HepG2 (cell line): ENCODE results near the gene UGP2. TPM values are rescaled to one million over a fixed set of nuclear protein-coding genes. Genes with fewer than 3 reads are reported as not detected.

ENCODE experiments used
- ATAC-seq: fragments of 200-7000 bp; cut with Tn5 transposase; 3 replicates; pipeline ENCODE4 v1.9.1; 2020; ENCODE audit warnings: mild to moderate bottlenecking, moderate library complexity
- BruUV-seq: library from RNA; stranded (reverse); fragments of 400-500 nt; replicated peaks from 2 replicates; lab custom pipeline; 2021; lab: Mats Ljungman, UMichigan
- CTCF ChIA-PET: fragments of 300-600 bp; formaldehyde crosslinking; extraction: SDS; loops from one replicate; lab custom pipeline; 2021; ENCODE audit warnings: low total read pairs, inconsistent platforms, low intra/inter-chr PET ratio; lab: Yijun Ruan, JAX
- POLR2A ChIA-PET: fragments of 350-600 bp; sonication (Branson Sonifier 250); formaldehyde crosslinking; loops from one replicate; lab custom pipeline; 2020; ENCODE audit warnings: antibody characterized with exemption, inconsistent platforms; lab: Yijun Ruan, JAX
- DNase-seq: peaks from one replicate; pipeline ENCODE4 v3.0.0-alpha.2; 2015; ENCODE audit warnings: low spot score
- FAIRE-seq: peaks from 3 replicates; lab custom pipeline; 2011; peaks lifted over from hg19 to GRCh38; lab: Jason Lieb, UNC
- H2AFZ ChIP-seq: one replicate; pipeline ENCODE4 v1.6.1; 2011; ENCODE audit warnings: low read length, inconsistent platforms
- H3K27ac ChIP-seq: fragments of 300-600 bp; 3 replicates; pipeline ENCODE4 v1.8.0; 2011; ENCODE audit warnings: mixed run types, mild to moderate bottlenecking, mixed read lengths, low read length, inconsistent platforms; ENCODE audit not compliant: insufficient read depth; ENCODE audit errors: extremely low read length
- H3K27me3 ChIP-seq, 2 experiments: fragments of 200-600 bp in 1 of 2; 2 replicates in 1 of 2; 3 replicates in 1 of 2; pipeline versions ENCODE4 v1.6.0 to v1.8.0; 2011; ENCODE audit warnings: low read length in 2 of 2, mild to moderate bottlenecking in 2 of 2, moderate library complexity in 2 of 2, inconsistent platforms in 1 of 2; ENCODE audit not compliant: insufficient read depth in 2 of 2, control insufficient read depth in 1 of 2
- H3K36me3 ChIP-seq, 2 experiments: fragments of 200-600 bp in 1 of 2; replicated peaks in 1 of 2; 2 replicates in 1 of 2; 3 replicates in 1 of 2; pipeline versions ENCODE4 v1.5.1 to v1.8.0; 2011; ENCODE audit warnings: low read length in 2 of 2, inconsistent platforms in 1 of 2; ENCODE audit not compliant: insufficient read depth in 2 of 2, control insufficient read depth in 1 of 2
- H3K4me1 ChIP-seq: 2 replicates; pipeline ENCODE4 v1.5.1; 2012; ENCODE audit warnings: low read length, inconsistent platforms; ENCODE audit not compliant: insufficient read depth
- H3K4me2 ChIP-seq: 2 replicates; pipeline ENCODE4 v1.6.0; 2011; ENCODE audit warnings: low read depth, low read length, inconsistent platforms
- H3K4me3 ChIP-seq, 3 experiments: fragments of 200-600 bp in 1 of 3; sonication (generic), shearing (Covaris generic) in 1 of 3; replicated peaks in 1 of 3; 2 replicates each; pipeline ENCODE4 v1.5.1; 2011 to 2016; ENCODE audit warnings: low read length in 3 of 3, inconsistent platforms in 2 of 3, low read depth in 2 of 3, mild to moderate bottlenecking in 2 of 3, control low read depth in 1 of 3, mixed read lengths in 1 of 3; ENCODE audit not compliant: insufficient read depth in 1 of 3
- H3K79me2 ChIP-seq: one replicate; pipeline ENCODE4 v1.6.1; 2011; ENCODE audit warnings: low read length, inconsistent platforms; ENCODE audit not compliant: insufficient read depth
- H3K9ac ChIP-seq: 2 replicates; pipeline ENCODE4 v1.6.0; 2011; ENCODE audit warnings: mild to moderate bottlenecking, low read depth, low read length, inconsistent platforms; ENCODE audit not compliant: insufficient read depth
- H3K9me3 ChIP-seq: 2 replicates; pipeline ENCODE4 v1.5.1; 2012; ENCODE audit warnings: mild to moderate bottlenecking, low read length
- H4K20me1 ChIP-seq: 2 replicates; pipeline ENCODE4 v1.6.0; 2011; ENCODE audit warnings: inconsistent platforms, mild to moderate bottlenecking, low read length, moderate library complexity; ENCODE audit not compliant: insufficient read depth
- ARNTL ChIP-seq: sonication (generic); formaldehyde crosslinking; IDR thresholded peaks from 2 replicates; pipeline ENCODE4 v1.4.0; 2020; ENCODE audit warnings: mild to moderate bottlenecking, missing genetic modification reagents
- ATF7 ChIP-seq, 2 experiments: fragments of 450-650 bp in 1 of 2; sonication (generic) in 1 of 2; formaldehyde crosslinking in 1 of 2; IDR thresholded peaks; 2 replicates each; pipeline versions ENCODE4 v1.4.0 to v1.6.1; 2016 to 2020; ENCODE audit warnings: antibody characterized with exemption in 1 of 2, mild to moderate bottlenecking in 1 of 2, missing genetic modification reagents in 1 of 2
- ESRRA ChIP-seq: sonication (generic); formaldehyde crosslinking; IDR thresholded peaks from 2 replicates; pipeline ENCODE4 v1.5.1; 2020; ENCODE audit warnings: mild to moderate bottlenecking, low read depth, missing genetic modification reagents
- JUN ChIP-seq: sonication (generic); formaldehyde crosslinking; IDR thresholded peaks from 2 replicates; pipeline ENCODE4 v1.4.0; 2020; ENCODE audit warnings: mild to moderate bottlenecking, missing genetic modification reagents
- MAFF ChIP-seq: IDR thresholded peaks from 2 replicates; pipeline ENCODE4 v1.6.1; 2011; ENCODE audit warnings: low read depth, low read length, improper control_type of control experiment
- MAFG ChIP-seq: sonication (generic); formaldehyde crosslinking; IDR thresholded peaks from 2 replicates; pipeline ENCODE4 v1.5.1; 2020; ENCODE audit warnings: mild to moderate bottlenecking, missing genetic modification reagents
- MED8 ChIP-seq: sonication (generic); formaldehyde crosslinking; IDR thresholded peaks from 2 replicates; pipeline ENCODE4 v1.8.1; 2023; ENCODE audit warnings: mild to moderate bottlenecking, missing genetic modification reagents; ENCODE audit not compliant: insufficient replicate concordance
- POLR2AphosphoS5 ChIP-seq: IDR thresholded peaks from 2 replicates; pipeline ENCODE4 v1.6.1; 2012; ENCODE audit warnings: low read depth, low read length
- RBM22 ChIP-seq: fragments of 200-400 bp; formaldehyde crosslinking; optimal IDR thresholded peaks from 2 replicates; pipeline ENCODE3; 2017; ENCODE audit warnings: mild to moderate bottlenecking, low read length, moderate library complexity
- RELA ChIP-seq: sonication (generic); formaldehyde crosslinking; IDR thresholded peaks from 2 replicates; pipeline ENCODE4 v1.4.0; 2020; ENCODE audit warnings: missing genetic modification reagents
- SNRNP70 ChIP-seq: fragments of 200-400 bp; formaldehyde crosslinking; IDR thresholded peaks from 2 replicates; pipeline ENCODE4 v1.6.1; 2017; ENCODE audit warnings: mild to moderate bottlenecking, low read depth, low read length, moderate library complexity
- ZBTB43 ChIP-seq: sonication (generic); formaldehyde crosslinking; conservative IDR thresholded peaks from 2 replicates; pipeline ENCODE4 v1.4.0; 2020; ENCODE audit warnings: missing genetic modification reagents
- ZFP91 ChIP-seq: sonication (generic); formaldehyde crosslinking; IDR thresholded peaks from 2 replicates; pipeline ENCODE4 v1.9.0; 2022; ENCODE audit warnings: missing genetic modification reagents, mild to moderate bottlenecking, borderline replicate concordance
- ZFYVE20 ChIP-seq: sonication (generic); formaldehyde crosslinking; IDR thresholded peaks from 2 replicates; pipeline ENCODE4 v1.8.0; 2023; ENCODE audit warnings: low read depth, mild to moderate bottlenecking, moderate library complexity, missing genetic modification reagents, borderline replicate concordance
- ZNF224 ChIP-seq: sonication (generic); formaldehyde crosslinking; IDR thresholded peaks from 2 replicates; pipeline ENCODE4 v1.5.0; 2020; ENCODE audit warnings: mild to moderate bottlenecking, missing genetic modification reagents
- ZNF234 ChIP-seq: sonication (generic); formaldehyde crosslinking; conservative IDR thresholded peaks from 2 replicates; pipeline ENCODE4 v1.5.1; 2020; ENCODE audit warnings: mild to moderate bottlenecking, missing genetic modification reagents
- ZNF556 ChIP-seq: sonication (generic); formaldehyde crosslinking; IDR thresholded peaks from 2 replicates; pipeline ENCODE4 v1.4.0; 2020; ENCODE audit warnings: mild to moderate bottlenecking, missing genetic modification reagents, borderline replicate concordance
- ZSCAN9 ChIP-seq: IDR thresholded peaks from 2 replicates; pipeline ENCODE4 v1.6.1; 2016; ENCODE audit warnings: borderline replicate concordance
- WGBS: methylation state at CpG from one replicate; pipeline ENCODE4 v1.1.6; 2017; ENCODE audit warnings: low lambda C conversion rate; 5-methylcytosine and 5-hydroxymethylcytosine counted together
- in situ Hi-C: cut with HindIII; loops from 2 replicates; pipeline ENCODE4 v1.10.0; 2017; ENCODE audit warnings: low pct_unique_long_range_greater_than_20kb; ENCODE audit not compliant: extremely low pct_ligation_motif_present
- intact Hi-C: fragments of 100-400 bp; cut with micrococcal nuclease; formaldehyde crosslinking; loops from one replicate; pipeline ENCODE4 v1.10.0; 2022; ENCODE audit not compliant: unreplicated experiment
- polyA plus RNA-seq, 8 experiments: library from polyadenylated mRNA; depleted of rRNA in 3 of 8; stranded (reverse) in 7 of 8; unstranded in 1 of 8; fragments of >200 nt; fragmentation: Illumina TruSeq in 4 of 8; extraction: Trizol in 4 of 8; gene quantifications; 2 replicates each; pipeline versions ENCODE4 v1.2.1 to v1.2.3, GENCODE V29; 2011 to 2016; ENCODE audit warnings: low read depth in 4 of 8, missing spikeins in 1 of 8, mixed read lengths in 1 of 8; ENCODE audit not compliant: insufficient read depth in 1 of 8
- total RNA-seq, 5 experiments: library from RNA; depleted of rRNA; stranded (reverse); fragments of >200 nt; fragmentation: Illumina TruSeq; extraction: Trizol; gene quantifications; 2 replicates each; pipeline ENCODE4 v1.2.3, GENCODE V29; 2016; ENCODE audit warnings: low read depth in 1 of 5

Gene UGP2
- total and polyA plus RNA-seq, 2 of the 13 experiments (the other 11 are each of a cell fraction or from before 2014, with no cell fraction given), result 96.0 to 134 TPM

- H3K4me3 ChIP-seq, result no peak overlapping the region
- H3K79me2 ChIP-seq, result no peaks in the 10 kb centered on the region
- peaks cover 4% of the 10 kb centered on the region; the same call in 1 of the 2 replicates for H4K20me1 ChIP-seq
- no peak overlapping the region for H2AFZ ChIP-seq
- no peaks in the 10 kb centered on the region for H3K27me3 ChIP-seq
- peaks cover 12 to 87% of the 10 kb centered on the region in 2 experiments for H3K36me3 ChIP-seq
- no TSS peak for BruUV-seq
- DNase-seq (no peak), ATAC-seq (no peak), FAIRE-seq (no peak)
- POLR2A ChIA-PET, result no interaction called here
- CTCF ChIA-PET, result no interaction called here
- H3K9ac ChIP-seq, result no peak overlapping the region
- 93% methylated on average over 2 of the region's 2 CpGs for WGBS
- TF ChIP-seq ZNF234 (CRISPR knock-in tag) (no peak), POLR2AphosphoS5 (peak; percentile 33; the same call in 1 of the 2 replicates), RELA (no peak), RBM22 (peak; percentile 95), ZFP91 (CRISPR knock-in tag) (no peak), ZFYVE20 (CRISPR knock-in tag) (no peak), ATF7 (IDR thresholded peaks at IDR 0.05) (peak; percentile 68), ATF7 (CRISPR knock-in tag; IDR thresholded peaks at IDR 0.05) (no peak)
- H3K4me2 ChIP-seq, result no peak overlapping the region
- H3K4me1 ChIP-seq, result peaks cover 14% of the 10 kb centered on the region
- no peak overlapping the region for H3K27ac ChIP-seq
- in situ Hi-C loops (no loop called here), intact Hi-C loops (no loop called here)
- H3K9me3 ChIP-seq, result no peaks in the 10 kb centered on the region
These were observed 51.5 kb downstream of the UGP2 start for GRCh38 chr2:63893163-63893562.

- no peaks in the 10 kb centered on the region for H3K27me3 ChIP-seq
- CTCF ChIA-PET, result no interaction called here
- peaks cover 14% of the 10 kb centered on the region for H3K4me1 ChIP-seq
- H3K9ac ChIP-seq, result no peak overlapping the region
- no peaks in the 10 kb centered on the region for H4K20me1 ChIP-seq
- in situ Hi-C loops, result no loop called here
- H3K79me2 ChIP-seq, result no peaks in the 10 kb centered on the region
- ATAC-seq, result no peak; the same call in 2 of the 3 replicates
- H3K4me3 ChIP-seq, result no peak overlapping the region
- no peak overlapping the region for H3K27ac ChIP-seq
- H2AFZ ChIP-seq, result no peak overlapping the region
- H3K36me3 ChIP-seq, result peaks cover 15 to 89% of the 10 kb centered on the region in 2 experiments
- intact Hi-C loops, result no loop called here
- DNase-seq, result no peak
- no peak overlapping the region for H3K4me2 ChIP-seq
- no peak for FAIRE-seq
- POLR2A ChIA-PET, result no interaction called here
- BruUV-seq, result no TSS peak
- WGBS, result 95% methylated on average over 1 of the region's 1 CpG
- no peaks in the 10 kb centered on the region for H3K9me3 ChIP-seq
- TF ChIP-seq RBM22, result peak; percentile 44
- TF ChIP-seq ZSCAN9 (CRISPR knock-in tag), result no peak
- TF ChIP-seq ZNF224, result no peak
- peak; percentile 11; the same call in 1 of the 2 replicates for TF ChIP-seq MAFF
- no peak for TF ChIP-seq MAFG (CRISPR knock-in tag)
- no peak for TF ChIP-seq ESRRA (CRISPR knock-in tag)
- no peak for TF ChIP-seq ZNF556 (CRISPR knock-in tag)
- no peak for TF ChIP-seq JUN (CRISPR knock-in tag)
- no peak for TF ChIP-seq ZBTB43 (CRISPR knock-in tag)
- TF ChIP-seq ARNTL (CRISPR knock-in tag), result no peak
- TF ChIP-seq MED8 (CRISPR knock-in tag), result no peak
- TF ChIP-seq SNRNP70, result no peak
These were observed 52.5 kb downstream of the UGP2 start for GRCh38 chr2:63894167-63894566.
